Activated T-cell treated with anti-CD3 and anti-CD28 coated beads for 4 hours (primary cell): ENCODE data around the gene CNIH2.
"Not testable (repeated sequence)": the region's sequence is repeated elsewhere in the genome, so short reads cannot be mapped to it uniquely, and the experiment has no call there.

Experiments used
- DNase-seq: peaks from one replicate; pipeline ENCODE4 v3.0.0-alpha.2; 2020

The CNIH2 gene

DNA sequence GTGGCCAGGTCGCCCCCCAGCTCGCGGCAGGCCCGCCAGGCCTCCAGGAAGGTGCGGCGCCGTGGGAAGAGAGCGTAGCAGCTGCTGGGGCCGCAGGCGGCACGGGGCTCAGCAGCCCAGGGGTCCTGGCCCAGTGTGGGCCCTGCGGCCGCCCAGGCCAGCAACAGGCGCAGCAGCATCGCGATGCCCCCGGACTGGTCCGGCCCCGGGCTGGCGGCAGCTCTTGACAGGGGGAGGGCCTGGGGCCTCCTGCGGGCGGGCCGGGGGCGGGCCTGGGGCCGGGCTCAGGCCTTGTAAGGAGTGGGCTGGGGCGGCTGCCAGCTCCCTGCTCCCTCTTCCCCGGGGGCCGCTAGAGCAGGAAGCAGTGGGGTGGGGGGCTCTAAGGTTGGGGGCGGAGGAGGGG is 38.9 kb downstream of the CNIH2 start, which contains the start of gene CD248:
Gene CD248, minus strand, starts transcription at position 196 of the 403 bp plus-strand sequence. Its CDS starts 17 bp downstream, at position 179.
- DNase-seq, result no peak

DNA sequence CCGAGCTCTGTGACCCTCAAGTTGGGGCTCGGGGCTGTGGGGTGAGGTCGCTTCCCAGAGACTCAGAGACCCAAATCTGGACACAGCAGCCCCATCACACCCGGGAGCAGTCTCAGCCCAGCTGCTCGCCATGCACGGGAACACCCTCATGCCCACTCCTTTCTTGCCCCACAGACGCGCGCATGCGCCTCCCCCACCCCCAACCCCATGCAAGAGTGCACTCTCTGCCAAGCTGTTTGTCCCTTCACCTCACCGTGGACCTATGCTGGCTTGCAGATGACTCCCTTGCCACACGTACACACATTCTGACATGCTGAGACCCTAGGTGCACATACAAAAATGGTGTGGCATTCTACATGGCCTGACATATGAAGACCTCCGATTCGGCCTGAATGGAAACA is 39.3 kb downstream of the CNIH2 start:
- DNase-seq, result no peak

DNA sequence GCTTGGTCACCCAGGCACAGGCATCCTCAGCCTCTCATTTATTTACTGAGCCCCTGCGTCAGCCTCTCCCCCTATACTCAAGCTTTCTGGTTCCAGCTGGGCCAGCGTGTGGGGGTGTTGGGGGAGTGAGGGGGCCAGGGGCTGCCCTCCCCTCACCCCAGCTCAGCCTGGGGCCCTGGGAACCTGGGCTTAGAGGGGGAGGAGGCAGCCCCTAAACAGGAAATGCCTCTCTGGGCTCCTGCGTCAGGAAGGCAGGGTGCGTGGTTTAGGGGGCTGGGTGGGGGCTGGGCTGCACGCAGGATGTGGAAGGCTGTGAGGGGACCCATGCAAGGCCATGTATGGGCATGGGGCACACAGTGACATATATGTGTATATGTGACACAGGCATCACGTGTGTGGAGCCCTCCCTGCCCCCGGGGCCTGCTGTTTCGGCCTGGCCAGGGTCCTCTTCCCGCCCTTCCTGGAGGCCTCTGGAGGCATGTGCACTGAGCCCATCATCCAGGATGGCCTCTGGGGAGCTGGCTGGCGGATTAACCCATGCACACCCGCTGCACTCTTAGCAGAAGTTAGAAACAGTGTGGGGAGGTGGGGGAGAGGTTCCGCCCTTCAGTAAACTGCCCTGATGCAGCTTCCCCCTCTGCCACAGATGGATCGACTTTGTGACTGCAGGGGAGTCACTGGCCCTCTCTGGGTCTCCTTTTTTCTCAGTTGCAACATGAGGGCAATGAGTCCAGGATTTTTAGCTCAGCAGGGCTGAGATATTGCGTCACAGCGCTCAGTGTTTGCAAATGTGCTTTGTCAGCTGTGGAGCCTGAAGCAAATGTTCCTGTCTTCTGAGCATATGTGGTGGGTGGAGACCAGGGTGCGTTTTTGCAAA is 40.0 kb downstream of the CNIH2 start:
- DNase-seq, result no peak

DNA sequence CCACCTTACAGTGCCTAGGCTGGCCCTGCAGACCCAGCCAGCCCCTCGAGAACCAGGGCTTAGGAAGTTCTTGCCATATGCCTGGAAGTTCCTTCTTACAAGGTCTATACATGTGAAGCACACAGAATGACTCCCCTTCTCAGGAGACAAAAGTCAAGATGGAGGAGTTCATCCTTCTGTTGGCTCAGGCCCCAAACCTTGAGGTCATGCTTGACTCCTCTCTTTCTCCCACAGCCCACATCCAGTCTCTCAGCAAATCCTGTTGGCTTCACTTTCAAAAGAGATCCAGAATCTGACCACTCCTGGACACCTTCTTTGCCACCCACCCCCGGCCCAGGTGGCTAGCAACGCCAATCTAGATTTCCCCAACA is 40.6 kb downstream of the CNIH2 start:
- DNase-seq, result no peak

DNA sequence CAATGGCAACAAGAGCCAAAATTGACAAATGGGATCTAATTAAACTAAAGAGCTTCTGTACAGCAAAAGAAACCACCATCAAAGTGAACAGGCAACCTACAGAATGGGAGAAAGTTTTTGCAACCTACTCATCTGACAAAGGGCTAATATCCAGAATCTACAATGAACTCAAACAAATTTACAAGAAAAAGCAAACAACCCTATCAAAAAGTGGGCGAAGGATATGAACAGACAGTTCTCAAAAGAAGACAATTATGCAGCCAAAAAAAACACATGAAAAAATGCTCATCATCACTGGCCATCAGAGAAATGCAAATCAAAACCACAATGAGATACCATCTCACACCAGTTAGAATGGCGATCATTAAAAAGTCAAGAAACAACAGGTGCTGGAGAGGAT is 42.3 kb downstream of the CNIH2 start:
- not testable (repeated sequence) for DNase-seq

DNA sequence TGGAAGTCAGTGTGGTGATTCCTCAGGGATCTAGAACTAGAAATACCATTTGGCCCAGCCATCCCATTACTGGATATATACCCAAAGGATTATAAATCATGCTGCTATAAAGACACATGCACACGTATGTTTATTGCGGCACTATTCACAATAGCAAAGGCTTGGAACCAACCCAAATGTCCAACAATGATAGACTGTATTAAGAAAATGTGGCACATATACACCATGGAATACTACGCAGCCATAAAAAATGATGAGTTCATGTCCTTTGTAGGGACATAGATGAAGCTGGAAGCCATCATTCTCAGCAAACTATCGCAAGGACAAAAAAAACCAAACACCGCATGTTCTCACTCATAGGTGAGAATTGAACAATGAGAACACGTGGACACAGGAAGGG is 42.8 kb downstream of the CNIH2 start:
- not testable (repeated sequence) for DNase-seq

DNA sequence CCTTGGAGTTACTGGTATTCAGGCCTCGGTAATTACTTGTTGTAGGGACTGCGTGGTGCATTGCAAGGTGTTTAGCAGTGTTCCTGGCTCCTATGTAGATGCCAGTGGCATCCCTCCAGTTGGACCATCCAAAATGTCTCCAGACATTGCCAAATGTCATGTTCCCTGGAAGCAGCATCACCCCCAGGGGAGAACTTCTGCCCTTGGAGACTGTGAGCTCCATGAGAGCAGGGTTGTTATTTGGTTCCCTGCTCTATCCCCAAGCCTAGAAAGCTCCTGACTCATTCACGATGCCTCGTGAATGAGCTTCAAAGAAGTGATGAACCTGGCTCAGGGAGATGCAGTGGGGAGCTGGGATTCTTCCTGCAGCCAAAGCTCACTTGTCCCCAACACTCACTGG is 43.6 kb downstream of the CNIH2 start:
- DNase-seq, result no peak

DNA sequence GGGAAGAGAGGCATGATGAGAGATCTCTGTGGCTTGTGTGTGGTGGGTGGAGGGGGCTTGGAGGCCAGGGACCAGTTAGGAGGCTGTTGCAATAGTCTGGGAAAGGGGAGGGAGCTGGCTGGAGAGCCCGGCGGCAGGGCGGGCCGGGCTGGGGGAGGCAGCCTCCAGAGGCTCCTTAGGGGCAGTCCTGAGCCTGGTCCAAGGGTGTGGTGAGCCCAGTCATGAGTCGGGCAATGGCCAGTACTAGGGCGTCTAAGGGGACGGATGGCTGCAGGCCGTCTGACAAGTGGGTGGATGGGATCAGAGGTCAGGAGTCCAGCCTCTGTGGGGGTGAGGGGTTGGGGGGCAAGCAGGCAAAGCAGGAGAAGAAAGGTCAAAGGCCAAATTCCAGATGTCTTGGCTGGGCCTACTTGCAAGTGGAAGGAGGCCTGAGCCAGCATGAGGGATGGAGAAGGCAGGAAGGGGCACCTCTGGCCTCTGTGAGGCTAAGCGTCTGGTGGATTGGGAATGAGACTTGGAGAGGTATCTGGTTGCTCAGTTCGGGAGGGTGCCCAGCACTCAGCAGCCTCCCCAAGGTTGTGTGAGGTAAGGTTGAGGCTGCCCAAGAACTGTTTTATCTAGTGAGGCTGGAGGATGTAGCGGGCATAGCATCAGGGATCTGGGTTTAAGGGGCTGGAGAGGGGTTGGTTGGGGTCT is 44.9 kb downstream of the CNIH2 start:
- DNase-seq, result no peak

DNA sequence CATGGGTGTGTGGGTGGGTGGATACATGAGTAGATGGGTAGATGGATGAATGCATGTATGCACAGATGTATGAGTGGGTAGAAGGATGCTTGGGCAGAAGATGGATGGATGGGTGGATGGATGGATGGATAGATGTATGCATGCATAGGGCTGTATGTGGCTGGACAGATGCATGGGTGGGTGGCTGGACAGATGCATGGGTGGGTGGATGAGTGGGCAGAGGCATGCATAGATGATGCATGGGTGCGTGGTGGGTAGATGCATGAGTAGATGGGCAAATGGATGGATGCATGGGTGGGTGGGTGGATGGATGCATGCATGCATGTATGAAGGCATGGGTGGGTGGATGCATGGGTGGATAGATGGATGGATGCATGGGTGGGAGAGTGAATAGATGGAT is 45.7 kb downstream of the CNIH2 start:
- DNase-seq, result no peak

DNA sequence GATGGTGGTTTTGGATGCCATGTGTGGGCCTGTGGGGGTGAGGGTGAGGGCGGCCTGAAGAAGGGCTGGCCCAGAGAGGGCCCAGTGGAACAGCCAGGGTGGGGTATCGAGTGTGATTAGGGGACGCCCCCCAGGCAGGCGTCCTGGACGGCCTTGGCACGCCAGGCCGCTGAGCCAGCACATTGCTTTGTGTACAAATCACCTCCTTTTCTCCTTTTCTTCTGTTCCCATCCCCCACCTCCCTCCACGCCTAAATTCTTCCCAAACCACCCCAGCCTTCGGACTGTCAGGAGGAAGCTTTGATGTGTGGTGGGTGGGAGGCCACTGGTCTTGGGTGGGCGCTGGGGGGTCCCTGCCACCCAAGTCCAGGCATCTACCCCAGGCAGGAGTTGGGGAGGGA is 46.7 kb downstream of the CNIH2 start:
- DNase-seq, result no peak

DNA sequence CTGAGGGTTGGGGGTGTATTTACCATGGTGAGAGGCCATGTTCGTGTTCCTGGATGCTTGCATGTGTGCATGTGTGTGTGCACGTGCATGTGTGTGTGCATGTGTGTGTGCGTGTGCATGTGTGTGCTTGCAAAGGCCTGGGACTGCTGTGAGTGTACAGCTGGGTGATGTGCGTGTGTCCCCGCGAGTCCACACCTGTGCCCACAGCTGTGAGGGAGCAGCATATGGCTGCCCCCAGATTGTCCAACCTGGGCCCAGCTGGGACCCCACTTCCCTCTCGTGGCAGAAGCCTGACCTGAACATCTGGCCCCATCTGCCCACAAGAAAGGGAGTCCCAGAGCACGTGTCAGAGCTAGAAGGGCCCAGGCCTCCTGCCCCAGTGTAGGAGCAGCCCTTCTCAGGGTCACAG is 47.3 kb downstream of the CNIH2 start:
- no peak for DNase-seq

DNA sequence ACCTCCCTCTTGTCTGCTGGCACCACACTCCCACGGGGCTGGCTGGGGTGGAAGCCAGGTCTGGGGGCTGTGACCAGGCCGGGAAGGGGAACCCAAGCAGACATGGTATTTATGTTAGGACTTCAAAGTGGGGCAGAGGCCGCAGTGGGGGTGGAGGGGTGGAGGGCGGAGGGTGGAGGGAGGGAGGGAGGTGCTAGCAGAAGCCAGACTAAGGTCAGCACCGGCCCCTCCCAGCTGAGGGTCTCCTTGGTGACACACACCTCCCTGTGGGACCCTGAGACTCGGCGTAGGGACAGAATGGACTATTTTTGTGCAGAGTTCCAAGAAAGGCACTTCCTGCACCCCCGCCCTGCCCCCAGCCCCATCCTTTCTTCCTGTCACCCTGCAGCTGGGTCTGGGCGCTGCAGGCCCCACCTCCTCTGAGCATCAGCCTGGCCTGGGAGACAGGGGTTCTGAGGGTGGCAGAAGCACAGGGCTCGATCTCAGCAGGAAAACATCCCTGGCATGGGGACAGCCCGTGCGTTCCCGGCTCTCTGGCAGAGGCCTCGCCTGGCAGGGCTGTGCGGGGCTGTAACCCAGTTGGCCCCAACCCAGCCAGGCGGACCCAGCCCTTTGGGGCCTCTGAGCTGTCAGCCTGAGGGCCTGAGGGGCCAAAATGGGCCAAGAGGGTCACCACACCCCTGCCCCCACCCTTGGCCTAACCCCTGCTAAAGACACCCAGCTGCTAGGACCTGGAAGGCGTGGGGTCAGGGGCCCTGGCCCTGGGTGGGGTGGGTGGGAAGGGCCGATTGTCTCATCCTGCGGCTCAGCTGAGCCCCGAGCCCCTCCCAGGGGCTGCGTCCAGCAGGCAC is 48.5 kb downstream of the CNIH2 start:
- no peak for DNase-seq

DNA sequence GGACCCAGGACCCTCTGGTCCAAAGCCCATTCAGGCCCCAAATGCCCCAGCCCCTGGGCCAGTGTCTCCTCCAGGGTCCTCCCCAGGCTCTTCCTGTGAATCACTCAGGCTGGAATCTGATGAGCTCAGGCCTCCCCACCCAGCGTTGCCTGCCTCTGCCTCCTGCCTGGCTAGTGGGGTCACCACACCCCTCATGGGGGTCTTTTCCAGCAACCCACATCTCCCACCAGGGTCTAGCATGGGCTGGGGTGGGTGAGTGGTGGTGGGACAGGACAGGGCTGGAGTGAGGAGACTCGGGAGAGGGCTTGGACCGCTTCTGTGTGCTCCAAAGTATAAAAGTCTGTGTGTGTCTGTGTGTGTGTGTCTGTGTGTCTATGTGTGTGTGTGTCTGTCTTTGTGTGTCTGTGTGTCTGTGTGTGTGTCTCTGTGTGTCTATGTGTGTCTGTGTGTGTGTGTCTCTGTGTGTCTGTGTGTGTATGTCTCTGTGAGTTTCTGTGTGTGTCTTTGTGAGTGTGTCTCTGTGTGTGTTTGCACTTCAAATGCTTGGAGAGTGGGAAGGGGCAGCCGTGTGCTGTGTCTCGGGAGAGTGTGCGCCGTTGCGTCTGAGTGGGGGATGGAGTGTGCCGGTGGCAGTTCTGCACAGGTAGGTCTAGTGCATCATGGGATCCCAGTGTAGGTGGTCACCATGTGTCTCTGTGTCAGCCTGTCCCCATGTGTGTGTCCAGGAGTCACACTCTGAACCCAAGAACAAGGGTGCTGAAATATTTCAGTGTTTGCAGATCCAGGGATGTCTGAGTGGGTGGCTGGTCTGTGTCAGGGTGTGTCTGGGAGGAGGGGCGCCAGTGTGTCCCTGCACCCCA is 49.4 kb downstream of the CNIH2 start:
- DNase-seq, result no peak

DNA sequence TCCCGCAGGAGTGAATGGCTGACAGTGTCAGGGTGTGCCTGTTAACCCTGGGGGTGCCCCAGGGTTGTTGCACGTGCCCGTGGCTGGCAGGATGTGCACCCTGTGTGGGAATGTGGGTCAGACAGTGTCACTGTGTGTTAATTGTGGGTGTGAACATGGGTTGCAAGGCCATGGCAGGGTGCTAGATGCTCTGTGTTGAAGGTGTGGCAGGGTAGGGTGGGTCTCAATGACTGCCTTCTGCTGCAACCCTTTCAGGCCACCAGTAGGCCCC is 50.0 kb downstream of the CNIH2 start:
- DNase-seq, result no peak

DNA sequence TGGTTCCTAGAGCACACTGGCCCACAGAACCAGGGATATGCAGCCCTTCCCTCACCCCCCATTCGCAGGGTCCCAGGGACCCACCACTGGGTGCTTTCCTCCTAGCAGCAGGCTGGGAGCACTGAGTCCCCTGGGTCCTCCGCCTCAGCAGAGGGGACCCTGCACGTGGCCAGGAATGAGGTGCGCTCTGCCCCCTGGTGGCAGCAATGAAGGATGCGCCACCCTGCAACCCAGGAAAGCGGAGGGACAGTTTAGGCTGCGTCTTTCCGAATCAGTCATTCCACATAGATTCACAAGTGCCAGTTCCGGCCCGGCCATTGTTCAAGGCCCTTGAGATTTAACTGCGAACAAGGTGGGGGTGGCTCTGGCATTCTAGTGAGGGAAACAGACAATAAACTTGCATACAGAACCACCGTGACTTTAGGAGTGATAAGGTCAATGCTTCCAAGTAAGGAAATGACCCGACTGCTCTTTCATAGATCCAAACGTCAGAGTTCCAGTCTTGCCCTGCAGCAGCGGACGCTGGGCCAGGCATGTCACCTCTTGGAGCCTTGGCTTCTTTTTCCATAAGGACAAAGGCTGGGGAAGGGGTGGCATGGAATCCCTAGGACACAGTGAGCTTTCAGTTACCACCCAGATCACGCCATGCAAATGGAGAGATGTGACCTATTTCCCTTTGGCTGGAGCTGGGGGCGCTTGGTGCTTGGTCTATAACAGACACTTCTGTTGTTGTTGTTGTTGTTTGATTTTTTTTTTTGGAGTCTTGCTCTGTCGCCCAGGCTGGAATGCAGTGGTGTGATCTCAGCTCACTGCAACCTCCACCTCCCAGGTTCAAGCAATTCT is 50.5 kb downstream of the CNIH2 start:
- peak; percentile 72 for DNase-seq

DNA sequence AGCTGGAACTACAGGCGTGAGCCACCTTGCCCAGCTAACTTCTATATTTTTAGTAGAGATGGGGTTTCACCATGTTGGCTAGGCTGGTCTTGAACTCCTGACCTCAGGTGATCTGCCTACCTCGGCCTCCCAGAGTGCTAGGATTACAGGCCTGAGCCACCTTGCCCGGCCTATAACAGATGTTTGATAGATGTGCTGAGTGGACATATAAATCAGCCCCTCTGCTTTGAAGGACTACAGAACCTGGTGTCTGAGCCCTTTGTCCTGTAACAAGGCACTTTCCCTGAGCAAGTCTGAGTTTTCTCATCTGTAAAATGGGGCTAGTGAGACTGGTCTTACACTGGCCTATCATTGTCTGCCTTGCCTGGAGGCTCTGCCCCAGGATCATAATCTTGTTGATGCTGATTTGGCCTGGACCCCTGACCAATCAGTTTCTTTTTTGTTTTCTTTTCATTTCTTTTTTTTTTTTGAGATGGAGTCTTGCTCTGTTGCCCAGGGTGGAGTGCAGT is 51.2 kb downstream of the CNIH2 start:
- DNase-seq, result no peak

DNA sequence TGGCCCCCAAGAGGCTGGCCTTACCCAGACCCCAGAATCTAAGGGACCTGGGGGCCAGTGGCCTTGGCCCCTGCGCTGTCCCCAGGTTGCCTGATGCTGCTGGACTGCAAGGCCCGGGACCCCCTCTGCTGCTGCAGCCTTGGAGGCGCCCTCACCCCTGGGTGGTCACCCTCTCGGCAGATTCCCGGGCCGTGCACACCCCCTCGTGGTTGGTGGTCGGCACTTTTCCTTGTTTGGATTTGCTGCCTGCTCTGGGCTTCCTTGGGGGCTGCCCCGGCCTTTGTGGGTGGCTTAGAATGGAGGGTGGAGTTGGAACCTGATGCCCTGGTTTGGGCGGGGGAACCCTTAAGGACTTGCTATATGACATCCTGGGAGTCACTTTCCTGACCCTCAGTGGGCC is 53.0 kb downstream of the CNIH2 start:
- DNase-seq, result no peak

DNA sequence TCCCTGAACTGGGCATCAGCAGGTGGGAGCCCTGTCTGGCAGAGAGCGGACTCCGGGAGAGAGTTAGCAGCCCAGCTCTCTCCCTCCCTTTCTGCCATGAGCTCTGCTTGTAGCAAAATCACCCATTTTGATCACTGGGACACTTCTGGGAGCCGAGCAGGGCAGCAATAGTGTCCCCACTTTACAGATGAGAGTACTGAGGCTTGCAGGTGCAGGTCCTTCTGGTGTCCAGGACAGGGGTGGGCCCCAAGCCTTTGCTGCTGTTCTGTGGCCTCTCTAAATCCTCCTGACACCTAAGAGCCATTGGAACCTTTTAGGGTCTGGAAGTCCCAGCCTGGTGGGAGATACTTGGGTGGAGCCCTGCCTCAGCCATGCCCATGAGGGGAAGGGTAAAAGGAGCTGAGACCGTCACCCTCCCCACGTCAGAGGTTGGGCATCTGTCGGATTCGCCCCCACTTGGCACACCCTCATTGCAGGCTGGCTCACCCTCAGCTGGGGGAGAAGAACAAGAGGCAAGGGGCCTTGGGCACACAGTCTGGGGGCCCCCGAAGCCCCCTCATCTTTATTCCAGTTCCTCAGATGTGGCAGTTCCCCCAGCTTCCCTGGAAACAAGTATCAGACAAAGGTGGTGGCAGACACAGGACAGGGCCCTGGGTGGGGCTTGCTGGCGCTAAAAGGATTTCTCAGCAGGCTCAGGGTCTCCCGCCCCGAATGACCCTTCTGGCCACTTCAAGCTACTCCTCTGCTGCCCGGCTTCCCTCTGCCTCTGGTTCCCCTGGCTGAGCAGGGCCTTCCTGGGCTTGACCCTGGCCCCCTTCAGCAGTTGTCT is 53.8 kb downstream of the CNIH2 start:
- DNase-seq, result no peak

DNA sequence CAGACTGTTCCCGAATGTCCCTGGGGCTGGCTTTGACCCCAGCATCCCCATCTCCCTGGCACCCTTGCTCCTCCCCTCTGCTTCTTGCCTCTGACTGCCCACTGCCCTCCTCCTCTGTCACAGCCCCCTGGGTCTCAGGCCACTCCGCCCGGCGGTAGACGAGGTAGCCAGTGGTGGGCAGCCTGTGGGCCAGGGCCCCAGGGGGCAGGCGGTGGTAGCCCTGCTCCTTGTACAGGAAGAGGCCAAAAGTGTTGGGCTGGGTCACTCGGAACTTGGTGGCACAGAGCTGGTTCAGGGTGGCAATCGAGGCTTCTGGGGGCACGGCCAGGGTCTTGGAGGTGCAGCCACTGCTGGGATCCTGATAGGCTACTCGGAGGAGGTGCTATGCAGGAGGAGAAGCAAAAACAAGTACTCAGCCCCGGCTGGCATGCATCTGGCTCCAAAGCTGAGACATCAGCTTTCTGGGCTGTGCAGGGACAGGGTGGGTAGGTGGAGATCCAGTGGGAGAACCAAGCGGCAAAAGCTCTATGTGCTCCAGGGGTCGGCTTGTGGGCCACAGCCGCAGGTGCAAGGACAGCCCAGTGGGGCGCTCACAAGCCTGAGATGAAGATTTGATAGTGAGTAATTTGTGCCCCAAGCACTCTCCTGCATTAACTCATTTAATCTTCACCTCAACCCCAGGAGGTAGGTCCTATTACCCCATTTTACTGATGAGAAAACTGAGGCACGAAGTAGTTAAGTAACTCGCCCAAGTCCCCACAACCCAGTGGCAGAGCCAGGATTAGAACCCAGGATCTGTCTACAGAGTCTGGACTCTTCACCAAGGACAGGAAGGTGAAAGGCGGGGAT is 54.6 kb downstream of the CNIH2 start:
- DNase-seq, result no peak
